Measurements from ENCODE around the gene CDKAL1.
A peak's percentile ranks its signal among the peaks of the same experiment; 100 is the strongest.

Gene CDKAL1

DNA sequence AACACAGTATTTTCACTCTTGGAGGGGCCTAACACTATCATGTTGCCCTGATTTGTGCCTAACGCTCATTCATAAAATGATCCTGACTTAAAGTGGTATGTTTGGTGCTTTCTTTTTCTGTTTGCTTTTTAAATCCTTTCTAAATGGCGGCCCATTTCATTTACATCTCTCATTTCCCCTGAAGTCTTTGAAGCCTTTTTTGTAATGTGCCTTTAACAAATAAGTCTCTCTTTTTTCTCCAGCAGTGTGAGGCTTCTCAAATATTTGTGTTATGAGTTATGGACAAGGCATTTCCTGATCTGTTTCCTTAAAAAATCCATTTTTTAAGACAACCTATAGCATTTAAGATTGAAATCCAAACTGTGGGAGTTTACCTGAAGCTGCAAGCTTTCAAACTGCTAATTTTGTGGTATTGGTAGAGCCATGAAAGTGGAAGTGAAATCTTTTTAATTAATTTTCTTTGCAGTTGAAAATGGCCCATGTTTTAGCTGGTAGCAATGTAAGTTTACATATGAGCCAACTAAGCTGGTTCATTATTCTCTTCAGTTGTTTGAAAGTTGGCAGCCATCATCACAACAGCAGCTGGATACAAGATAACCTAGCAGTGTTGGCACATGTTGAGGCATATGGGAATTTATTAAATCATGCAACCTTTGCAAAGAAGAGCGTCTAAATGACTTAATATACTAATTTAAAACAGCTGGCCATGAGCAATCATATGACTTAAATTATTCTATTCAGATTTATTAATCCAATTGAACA lies 469.7 kb downstream of the CDKAL1 start:
- H3K36me3 ChIP-seq (ENCODE audit: control insufficient read depth, insufficient read depth, low read length) = no peaks in the 10 kb centered on the region
- no peaks in the 10 kb centered on the region for H3K27me3 ChIP-seq (replicated peaks; ENCODE audit: control insufficient read depth, insufficient read depth, low read length)
- TF ChIP-seq, protein P1, sequence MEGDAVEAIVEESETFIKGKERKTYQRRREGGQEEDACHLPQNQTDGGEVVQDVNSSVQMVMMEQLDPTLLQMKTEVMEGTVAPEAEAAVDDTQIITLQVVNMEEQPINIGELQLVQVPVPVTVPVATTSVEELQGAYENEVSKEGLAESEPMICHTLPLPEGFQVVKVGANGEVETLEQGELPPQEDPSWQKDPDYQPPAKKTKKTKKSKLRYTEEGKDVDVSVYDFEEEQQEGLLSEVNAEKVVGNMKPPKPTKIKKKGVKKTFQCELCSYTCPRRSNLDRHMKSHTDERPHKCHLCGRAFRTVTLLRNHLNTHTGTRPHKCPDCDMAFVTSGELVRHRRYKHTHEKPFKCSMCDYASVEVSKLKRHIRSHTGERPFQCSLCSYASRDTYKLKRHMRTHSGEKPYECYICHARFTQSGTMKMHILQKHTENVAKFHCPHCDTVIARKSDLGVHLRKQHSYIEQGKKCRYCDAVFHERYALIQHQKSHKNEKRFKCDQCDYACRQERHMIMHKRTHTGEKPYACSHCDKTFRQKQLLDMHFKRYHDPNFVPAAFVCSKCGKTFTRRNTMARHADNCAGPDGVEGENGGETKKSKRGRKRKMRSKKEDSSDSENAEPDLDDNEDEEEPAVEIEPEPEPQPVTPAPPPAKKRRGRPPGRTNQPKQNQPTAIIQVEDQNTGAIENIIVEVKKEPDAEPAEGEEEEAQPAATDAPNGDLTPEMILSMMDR (IDR thresholded peaks at IDR 0.05; ENCODE audit: insufficient read depth, low read length, poor library complexity, severe bottlenecking) = no peak
- DNase-seq (ENCODE audit: extremely low read depth, insufficient read length) = peak; percentile 70
- peak overlapping the region; percentile 28 for H3K4me3 ChIP-seq (replicated peaks; ENCODE audit: low read depth, low read length)

DNA sequence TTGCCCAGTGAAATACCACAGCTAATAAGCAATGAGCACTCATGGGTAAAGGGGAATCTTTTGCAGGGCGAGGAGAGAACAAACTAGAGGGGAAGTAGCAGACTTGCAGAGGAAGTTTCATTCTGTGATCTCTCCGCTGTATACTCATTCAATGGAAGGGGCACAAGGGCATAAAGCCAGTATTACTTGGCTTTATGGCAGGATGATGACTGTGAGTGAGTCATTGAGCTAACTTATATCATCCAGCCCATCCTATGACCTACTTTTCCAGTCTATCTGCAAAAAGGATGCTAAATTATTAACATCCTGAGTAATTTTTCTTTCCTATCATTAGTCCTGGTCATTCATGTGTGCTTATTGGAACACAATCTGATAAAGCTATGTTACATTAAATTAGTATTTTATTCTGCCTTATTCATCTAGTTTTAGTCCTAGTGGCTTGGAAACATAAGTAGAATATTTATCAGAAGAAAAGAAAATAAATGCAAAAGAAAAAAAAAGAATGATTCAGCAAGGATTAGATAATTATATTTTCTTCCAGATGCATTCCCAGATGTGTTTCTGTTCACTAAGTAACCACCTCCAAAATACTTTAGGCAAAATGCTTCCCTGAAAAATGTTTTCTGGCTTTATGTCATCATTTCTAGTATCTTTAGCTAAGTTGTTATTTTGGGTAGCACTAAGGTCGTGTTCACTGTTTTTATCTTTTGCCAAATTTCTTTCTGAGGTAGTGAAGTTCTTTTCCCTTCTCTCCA lies 471.7 kb downstream of the CDKAL1 start:
- DNase-seq (ENCODE audit: extremely low read depth, insufficient read length) = peak; percentile 22

DNA sequence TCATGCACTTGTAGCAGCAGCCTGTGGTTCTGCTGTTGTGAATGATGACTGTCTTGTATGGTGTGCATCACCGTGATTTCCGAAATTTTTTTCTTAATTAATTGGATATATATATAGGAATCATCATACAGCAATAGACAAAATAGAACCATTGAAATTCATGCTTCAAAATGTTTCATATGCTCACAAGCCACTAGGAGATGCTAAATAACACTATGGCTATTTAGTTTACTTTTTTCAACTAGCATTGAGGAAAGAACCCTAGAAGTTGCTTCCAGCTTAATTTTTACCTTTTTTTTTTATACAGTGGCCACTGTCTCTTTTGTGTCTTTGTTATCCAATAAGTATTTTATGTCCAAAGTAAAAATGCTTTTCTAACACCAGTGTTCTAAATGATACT lies 485.4 kb downstream of the CDKAL1 start:
- Histone ChIP-seq H3K36me3 (ENCODE audit: control insufficient read depth, insufficient read depth, low read length) (no peaks in the 10 kb centered on the region), H3K27me3 (replicated peaks; ENCODE audit: control insufficient read depth, insufficient read depth, low read length) (no peaks in the 10 kb centered on the region), H3K4me3 (replicated peaks; ENCODE audit: low read depth, low read length) (no peak overlapping the region)
- TF ChIP-seq, protein P1 (IDR thresholded peaks at IDR 0.05; ENCODE audit: insufficient read depth, low read length, poor library complexity, severe bottlenecking) = peak; percentile 29
- no peak for DNase-seq (ENCODE audit: extremely low read depth, insufficient read length)

More for the DNA sequence above, 471.7 kb downstream of the CDKAL1 start:
- TF ChIP-seq, protein P1 (IDR thresholded peaks at IDR 0.05; ENCODE audit: insufficient read depth, low read length, poor library complexity, severe bottlenecking) = no peak
- Histone ChIP-seq H3K27me3 (replicated peaks; ENCODE audit: control insufficient read depth, insufficient read depth, low read length) (no peaks in the 10 kb centered on the region), H3K4me3 (replicated peaks; ENCODE audit: low read depth, low read length) (no peak overlapping the region), H3K36me3 (ENCODE audit: control insufficient read depth, insufficient read depth, low read length) (no peaks in the 10 kb centered on the region)

DNA sequence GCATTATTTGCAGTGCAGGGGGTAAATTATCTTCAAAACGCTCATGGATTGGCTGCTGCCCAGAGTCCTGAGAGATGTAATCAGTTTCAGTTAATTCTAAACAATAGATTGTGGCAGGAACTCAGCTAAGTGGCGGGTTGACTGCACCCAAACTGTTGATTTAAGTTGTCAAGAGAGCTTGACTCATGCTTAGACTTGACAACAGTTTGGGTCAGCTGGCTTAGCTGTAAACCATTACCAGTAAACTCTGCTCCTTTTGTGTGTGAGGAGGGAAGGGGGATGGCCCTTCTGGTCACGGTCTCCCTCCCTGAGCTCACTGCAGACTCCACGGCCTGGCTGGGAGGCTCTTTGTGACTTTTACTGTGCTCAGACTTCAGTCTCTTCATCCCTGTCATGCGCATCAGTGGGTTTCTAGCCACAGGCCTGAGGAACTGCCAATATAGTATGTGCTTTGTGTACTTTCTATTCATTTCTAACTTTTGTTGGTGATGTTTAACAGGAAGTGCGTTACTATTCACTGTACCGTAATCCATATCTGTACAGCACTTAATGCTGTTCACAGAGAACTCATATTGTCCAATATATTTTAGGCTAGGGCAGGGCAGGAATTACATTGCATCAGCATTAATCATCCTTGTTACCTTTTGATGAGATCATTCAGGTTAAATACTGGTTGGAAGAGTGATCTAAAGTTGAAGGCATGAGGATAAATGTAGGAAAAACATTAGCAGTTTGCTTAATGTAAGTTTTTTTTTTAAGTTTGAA lies 488.3 kb downstream of the CDKAL1 start:
- Histone ChIP-seq H3K27me3 (replicated peaks; ENCODE audit: control insufficient read depth, insufficient read depth, low read length) (no peaks in the 10 kb centered on the region), H3K4me3 (replicated peaks; ENCODE audit: low read depth, low read length) (no peak overlapping the region), H3K36me3 (ENCODE audit: control insufficient read depth, insufficient read depth, low read length) (no peaks in the 10 kb centered on the region)
- DNase-seq (ENCODE audit: extremely low read depth, insufficient read length) = peak; percentile 86
- TF ChIP-seq, protein P1 (IDR thresholded peaks at IDR 0.05; ENCODE audit: insufficient read depth, low read length, poor library complexity, severe bottlenecking) = no peak

DNA sequence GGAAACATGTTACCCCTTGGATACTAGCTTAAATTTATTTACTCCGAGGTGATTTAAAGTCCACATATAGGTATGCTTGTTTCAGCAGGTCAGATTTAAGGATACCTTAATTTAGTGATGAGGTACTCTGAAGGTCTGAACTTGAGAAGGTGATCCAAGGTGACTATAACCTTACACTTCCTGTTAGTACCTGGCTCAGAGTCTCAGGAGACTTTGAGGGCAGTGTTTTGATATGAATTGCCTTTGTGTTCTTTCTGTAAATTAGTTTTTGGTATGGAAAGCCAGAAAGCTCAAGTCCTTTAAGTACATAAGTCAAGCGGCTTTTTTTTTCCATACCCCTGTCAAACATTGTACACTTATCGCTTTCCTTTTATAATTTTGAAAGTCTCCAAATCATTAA lies 489.0 kb downstream of the CDKAL1 start:
- H3K27me3 ChIP-seq (replicated peaks; ENCODE audit: control insufficient read depth, insufficient read depth, low read length) = no peaks in the 10 kb centered on the region
- H3K4me3 ChIP-seq (replicated peaks; ENCODE audit: low read depth, low read length) = no peak overlapping the region
- TF ChIP-seq, protein P1 (IDR thresholded peaks at IDR 0.05; ENCODE audit: insufficient read depth, low read length, poor library complexity, severe bottlenecking) = no peak
- DNase-seq (ENCODE audit: extremely low read depth, insufficient read length) = peak; percentile 37
- H3K36me3 ChIP-seq (ENCODE audit: control insufficient read depth, insufficient read depth, low read length) = no peaks in the 10 kb centered on the region
